ENCODE measurements around the gene GRK3. TPM values are rescaled to one million over a fixed set of nuclear protein-coding genes. Genes with fewer than 3 reads are reported as not detected.

Gene GRK3
- total RNA-seq, 1 donor from 2014 or later, result 62.9 TPM

DNA sequence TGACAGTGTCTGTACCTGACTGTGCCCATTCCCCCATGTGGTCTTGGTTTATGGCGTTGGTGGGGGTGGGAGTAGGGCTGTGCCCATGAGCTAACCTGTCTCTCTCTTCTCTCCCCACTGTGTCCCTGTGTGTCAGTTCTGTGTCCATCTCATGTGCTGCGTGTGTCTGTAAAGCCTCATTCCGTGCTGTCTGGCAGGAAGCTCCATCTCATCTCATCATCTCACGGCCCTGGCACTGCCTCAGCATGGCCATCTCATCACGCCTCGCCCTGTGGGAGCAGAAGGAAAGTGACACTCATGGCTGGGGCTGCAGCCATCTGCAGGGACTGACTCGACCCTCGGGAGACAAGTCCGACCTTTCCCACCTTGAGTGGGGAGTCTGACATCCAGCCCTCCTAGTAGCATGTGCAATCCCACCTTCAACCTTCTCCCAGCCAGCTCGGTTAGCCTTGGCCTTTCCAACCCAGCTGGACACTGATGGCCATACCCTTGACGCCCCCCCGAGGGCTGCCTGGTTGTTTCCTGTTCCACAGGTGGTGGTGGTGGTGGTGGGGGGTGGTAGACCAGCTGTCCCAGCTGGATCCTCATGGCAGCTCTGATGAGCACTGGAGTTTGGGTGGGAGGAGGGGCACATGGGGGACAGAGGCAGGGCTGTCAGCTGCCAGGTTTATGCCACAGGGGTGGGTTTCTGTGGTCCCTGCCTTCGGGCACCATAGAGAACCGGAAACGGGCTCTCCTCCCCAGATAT, 196.5 kb downstream of the GRK3 start:
- no peak for DNase-seq

DNA sequence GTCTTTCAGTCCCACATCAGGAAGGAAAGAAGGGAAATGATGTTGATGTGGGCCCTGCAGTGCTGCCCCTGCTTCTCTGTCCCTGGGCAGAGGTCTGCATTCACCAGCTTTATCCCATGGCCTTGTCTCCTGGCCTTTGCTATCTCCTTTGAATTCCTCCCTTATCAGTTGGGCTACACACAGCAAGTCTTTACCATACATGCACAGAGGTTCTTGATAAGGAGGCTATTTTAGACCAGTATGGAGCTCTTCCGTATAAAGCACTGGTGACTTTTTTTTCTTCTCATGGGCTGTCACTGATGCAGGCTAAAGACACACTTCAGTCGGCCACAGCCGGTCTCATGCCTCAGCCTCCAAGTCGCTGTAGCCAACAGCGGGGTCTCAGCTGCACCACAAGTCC, 197.7 kb downstream of the GRK3 start:
- DNase-seq, result no peak

DNA sequence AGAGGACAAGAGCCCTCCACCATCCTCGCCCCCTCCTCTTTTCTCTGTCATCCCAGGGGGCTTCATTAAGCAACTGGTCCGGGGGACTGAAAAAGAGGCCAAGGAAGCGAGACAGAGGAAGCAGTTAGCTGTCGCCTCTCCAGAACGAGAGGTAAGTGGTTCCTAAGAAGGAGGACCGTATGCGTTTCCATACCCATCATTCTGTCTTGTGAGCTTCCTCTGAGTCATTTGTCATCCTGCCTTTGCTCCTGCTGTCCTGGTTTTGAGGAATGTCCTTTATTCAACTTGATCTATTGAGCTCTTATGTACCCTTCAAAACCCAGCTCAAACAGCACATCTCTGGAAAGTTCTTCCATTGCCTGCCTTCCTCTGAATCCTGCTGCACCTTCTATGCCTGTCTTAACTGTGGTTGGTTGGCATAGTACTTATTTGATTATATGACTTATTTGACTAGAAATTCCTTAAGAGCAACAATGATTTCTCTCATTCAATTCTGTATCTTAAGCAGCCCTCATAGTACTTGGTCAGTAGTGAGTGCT, 198.8 kb downstream of the GRK3 start:
- no peak for DNase-seq

DNA sequence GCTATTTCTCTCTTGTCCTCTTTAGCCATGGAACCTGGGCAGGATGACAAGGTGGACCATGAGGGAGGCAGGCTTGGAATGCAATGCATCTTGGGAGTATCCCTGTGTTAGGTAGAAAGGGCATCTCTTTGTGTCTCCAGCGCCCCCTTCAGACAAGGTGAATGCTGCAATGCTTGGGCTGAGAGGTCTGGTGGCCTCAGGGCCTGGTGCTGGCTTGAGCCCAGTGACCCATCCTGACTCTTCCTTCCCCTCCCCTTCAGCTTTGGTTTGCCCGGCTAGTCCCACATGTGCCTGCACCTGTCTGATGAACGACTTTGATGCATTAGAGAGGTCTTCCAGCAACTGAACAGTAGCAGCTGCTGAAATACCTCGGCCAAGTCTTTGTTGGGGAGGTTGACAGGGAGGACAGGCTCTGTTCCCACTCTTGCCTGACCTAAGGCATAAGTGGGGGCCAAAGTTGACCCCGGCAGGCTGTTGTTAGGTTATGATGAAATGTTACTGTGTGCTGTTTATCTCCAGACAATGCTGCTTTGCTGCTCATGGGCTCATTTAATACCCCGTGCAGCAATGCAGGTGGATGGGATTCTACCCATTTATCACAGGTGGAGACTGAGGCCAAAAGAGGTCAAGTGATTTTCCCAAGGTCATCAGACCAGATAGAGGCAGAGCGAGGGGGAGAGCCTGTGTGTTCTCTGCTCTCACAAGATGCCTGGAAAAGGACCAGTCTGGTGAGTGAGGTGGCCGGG, 200.0 kb downstream of the GRK3 start:
- no peak for DNase-seq

DNA sequence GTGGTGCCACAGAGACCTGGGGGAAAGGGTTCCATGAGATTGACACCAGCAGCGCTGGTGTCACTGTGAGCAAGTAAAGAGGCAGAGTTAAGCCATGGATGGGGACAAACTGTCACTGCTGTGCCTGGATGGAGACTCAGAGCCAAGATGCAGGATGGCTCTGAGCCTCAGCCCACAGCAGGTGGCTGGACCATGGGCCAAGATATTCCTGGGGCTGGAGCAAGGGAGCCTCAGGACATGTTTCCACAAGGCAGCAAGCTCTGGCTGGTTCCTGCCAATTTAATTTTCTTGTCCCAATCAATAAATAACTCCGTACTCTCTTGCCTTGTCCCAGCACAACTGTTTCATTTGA, 200.5 kb downstream of the GRK3 start:
- DNase-seq, result no peak

DNA sequence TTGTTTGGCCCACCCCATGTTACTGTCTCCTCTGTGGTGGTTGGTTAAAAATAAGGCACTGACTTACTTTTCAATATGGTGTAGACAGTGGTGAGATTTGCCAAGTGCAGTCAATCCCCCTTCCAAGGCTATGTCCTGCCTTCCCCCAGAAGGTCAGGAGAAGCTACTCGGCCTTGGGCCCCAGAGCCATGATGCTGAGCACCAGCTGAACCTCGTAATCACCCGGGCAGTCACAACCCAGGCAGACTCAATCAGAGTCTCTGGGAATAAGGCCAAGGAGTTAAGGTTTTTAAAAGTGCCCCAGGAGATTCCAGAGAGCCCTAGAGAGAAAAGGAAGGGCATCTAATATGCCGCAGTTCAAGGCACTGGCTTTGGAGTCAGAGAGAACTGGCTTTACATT, 201.3 kb downstream of the GRK3 start:
- no peak for DNase-seq

DNA sequence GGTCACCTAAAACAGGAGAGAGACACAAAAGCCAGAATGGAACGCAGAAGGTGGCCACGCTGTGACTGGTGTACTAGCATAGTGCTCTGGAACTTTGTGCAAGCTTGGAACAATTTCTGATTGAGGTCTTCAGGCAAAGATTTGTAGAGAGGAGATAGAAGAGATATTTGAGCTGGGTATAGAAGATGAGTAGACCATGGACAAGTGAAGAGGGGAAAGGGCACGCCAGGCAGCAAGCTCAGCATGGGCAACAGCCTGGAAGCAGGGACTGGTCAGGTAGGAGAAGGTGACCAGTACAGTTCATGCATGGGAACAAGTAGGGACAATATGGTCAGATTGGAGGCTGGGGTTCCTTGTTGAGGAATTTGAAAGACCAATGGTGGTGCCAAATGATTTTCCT, 201.9 kb downstream of the GRK3 start:
- DNase-seq, result no peak

DNA sequence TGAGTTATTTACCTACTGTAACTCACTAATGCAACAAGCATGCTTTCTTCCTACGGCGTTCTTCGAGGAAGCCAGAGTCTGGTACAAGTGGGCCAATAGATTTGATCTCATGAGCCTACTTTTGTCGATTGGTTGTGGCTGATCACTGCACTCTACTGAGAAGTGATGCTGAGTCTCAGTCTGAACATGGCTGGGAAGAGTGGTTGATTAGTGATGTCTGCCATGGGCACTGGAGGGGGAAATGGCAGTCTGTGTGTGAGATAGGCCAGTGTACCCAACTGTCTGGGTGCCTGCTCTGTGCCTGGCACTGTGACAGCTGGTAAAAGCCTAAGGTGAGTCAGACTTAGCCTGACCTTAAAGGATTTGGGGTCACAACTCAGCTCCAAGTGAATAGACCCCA, 205.9 kb downstream of the GRK3 start:
- DNase-seq, result no peak

DNA sequence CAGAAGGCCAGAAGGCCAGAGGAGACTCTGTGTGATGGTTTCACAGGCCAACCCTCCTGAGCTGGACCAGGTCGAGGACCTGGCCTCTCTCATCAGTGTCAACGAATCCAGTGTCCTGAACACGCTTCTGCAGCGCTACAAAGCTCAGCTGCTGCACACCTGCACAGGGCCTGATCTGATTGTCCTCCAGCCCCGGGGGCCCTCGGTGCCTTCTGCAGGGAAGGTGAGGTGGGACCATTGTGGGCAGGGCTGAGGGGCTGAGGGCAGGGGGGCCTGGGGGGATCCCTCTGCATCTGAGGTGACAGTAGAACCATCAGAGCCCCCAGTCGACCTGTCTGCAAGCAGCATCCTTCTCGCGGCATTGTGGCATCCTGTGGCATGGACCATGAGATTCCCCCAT, 207.8 kb downstream of the GRK3 start:
- DNase-seq, result no peak

DNA sequence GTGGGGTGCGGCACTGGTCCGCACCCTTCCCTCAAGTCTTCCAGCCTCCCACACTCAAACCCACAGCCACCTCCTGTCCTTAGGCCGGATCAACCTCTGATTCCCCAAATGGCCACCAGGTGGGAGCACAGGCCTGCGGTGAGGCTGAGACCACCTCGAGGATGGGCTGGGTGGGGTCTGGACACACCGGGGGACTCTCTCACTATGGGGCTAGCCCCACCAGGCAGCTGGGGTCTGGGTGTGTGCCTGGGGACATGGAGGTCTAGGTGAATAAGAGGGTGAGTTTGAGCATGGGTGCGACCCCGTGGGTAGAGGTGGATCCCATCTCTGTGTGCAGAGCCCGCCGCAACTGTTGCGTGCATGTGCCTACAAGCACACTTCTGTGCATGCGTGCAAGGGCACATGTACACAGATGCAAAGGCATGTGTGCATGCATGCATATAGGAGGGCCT, 210.1 kb downstream of the GRK3 start:
- no peak for DNase-seq

DNA sequence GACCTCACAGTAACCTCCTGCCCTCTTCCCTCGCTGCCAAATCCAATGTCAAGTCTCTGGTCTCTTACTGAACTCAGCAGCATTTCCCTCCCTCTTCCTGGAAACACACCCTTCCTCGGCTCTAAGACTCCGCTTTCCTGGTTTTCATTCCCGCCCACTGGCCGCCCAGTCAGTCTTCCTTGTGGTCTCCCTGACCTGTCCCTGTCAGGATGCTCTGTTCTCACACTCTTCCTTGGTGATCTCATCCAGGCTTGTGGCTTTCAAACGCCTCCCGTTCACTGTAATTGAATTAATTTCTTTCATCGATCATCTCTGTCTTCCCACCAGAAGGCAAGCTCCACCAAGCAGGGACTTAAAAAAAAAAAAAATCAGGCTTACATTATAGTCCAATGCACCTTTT, 211.1 kb downstream of the GRK3 start:
- DNase-seq, result no peak

DNA sequence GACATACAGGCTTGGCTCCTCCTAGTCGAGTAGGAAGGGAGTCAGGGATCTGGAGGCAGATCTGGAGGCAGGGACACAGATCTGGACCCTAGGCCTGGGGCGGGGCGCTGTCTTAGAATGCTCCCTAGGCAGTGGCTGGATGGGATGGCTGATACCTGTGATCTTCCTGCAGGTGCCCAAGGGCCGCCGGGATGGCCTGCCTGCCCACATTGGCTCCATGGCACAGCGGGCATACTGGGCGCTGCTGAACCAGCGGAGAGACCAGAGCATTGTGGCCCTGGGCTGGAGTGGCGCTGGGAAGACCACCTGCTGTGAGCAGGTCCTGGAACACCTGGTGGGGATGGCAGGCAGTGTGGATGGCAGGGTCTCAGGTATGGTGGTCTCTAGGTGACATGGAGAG, 212.9 kb downstream of the GRK3 start:
- no peak for DNase-seq

DNA sequence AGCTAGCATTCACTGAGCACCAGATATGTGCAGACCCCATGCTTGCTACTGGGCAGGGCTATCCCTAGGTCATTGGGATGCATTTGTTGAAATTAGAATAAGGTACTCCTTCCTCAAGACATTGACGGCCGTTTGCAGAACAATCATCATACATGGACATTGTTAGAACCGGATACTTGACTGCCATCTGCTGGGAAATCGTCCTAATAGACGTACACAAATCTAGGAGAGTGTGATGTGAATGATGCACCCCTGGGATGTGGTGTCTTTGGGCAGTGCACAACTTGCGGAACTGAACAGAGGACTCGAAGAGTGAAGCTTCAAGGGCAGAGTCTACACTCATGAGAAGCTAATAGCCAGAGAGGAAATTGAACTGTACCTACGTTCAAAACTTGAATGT, 213.4 kb downstream of the GRK3 start:
- no peak for DNase-seq

Small RNAs within 50 kb of the gene (small RNA-seq; reads per million reads assigned to genes)
- not detected for gene RNA5SP494

Other genes with a start within 250 kb of the GRK3 start
- gene MYO18B, start 177.5 kb downstream of the GRK3 start, total RNA-seq, result 0.31 TPM